ENCODE measurements around the gene DOK6. TPM values are rescaled to one million over a fixed set of nuclear protein-coding genes. Genes with fewer than 3 reads are reported as not detected.

Gene DOK6
- total RNA-seq, 1 experiment from 2014 or later, result 11.2 TPM

DNA sequence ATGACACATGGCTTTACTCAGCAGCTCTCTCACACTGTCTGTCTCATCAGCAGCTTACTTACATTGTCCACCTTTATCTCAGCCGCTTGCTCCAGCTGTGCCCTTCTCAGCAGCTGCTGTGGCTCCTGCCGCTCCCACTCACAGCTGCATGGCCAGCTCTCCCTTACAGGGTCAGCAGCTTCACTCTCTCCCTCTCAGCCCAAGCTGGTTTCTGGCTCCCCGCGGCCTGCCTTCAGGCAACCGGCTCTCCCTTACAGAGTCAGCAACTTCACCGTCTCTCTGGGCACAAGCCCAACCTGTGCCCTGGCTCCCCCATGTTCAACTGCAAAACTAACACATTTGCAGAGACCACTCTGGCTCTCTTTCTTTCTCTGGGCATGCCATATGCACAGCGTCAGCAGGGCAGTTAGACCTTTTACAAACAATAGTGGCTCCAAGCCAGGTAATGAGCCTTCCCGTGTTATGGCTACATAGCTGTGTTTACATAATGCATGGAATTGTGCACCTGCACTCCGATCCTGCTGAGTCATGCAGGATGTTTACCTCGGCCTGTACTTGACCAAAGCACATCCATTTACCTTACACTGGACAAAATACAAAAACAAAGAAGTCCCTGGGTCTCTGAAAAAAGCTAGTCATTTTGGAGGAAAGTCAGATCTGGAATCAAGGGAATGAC is 167.3 kb downstream of the DOK6 start:
- H3K27me3 ChIP-seq, result no peaks in the 10 kb centered on the region
- DNase-seq, result no peak
- H3K4me3 ChIP-seq, result no peak overlapping the region
- H3K9me3 ChIP-seq, result no peaks in the 10 kb centered on the region; the same call in 1 of the 2 replicates
- H3K36me3 ChIP-seq, result no peaks in the 10 kb centered on the region

DNA sequence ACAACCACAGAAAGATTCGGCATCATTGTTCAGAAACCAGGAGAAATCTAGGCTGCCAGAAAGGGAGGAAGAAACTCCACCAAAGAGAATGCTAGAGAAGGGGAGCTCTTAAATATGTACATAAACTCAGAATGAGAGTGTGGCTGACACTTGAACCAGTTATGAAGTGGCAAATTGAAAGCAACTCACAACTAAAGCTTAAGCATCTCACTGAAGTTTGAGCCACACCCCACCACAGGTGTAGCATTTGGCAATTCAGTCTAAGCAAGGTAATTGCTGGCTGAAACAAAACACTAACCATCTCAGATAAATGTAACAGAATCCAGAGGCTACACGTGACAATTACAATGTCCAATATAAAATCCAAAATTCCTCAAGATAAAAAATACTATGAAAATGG is 168.4 kb downstream of the DOK6 start:
- DNase-seq, result no peak
- Histone ChIP-seq H3K36me3 (no peaks in the 10 kb centered on the region), H3K27me3 (no peaks in the 10 kb centered on the region), H3K9me3 (no peaks in the 10 kb centered on the region; the same call in 1 of the 2 replicates), H3K4me3 (no peak overlapping the region)

DNA sequence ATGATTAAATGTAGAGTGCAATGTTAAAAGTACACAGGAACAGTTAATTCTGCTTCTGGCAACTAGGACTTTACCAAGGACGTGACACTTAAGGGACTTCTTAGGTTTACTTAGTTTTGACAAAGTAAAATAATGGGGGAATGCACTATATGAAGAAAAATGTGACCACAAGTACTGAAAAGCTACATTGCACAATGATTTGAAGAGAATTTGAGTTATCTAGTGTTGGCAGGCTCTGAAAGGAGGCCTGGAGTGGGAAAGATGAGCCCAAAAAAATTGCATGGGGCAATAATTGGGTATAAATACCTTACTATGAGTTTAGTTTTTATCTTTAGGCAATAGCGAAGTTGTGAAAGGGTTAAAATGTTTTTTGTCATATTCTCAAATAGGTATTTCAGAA is 173.7 kb downstream of the DOK6 start:
- no peak for DNase-seq
- no peaks in the 10 kb centered on the region for H3K36me3 ChIP-seq
- no peak overlapping the region for H3K4me3 ChIP-seq
- H3K27me3 ChIP-seq, result no peaks in the 10 kb centered on the region
- no peaks in the 10 kb centered on the region; the same call in 1 of the 2 replicates for H3K9me3 ChIP-seq

DNA sequence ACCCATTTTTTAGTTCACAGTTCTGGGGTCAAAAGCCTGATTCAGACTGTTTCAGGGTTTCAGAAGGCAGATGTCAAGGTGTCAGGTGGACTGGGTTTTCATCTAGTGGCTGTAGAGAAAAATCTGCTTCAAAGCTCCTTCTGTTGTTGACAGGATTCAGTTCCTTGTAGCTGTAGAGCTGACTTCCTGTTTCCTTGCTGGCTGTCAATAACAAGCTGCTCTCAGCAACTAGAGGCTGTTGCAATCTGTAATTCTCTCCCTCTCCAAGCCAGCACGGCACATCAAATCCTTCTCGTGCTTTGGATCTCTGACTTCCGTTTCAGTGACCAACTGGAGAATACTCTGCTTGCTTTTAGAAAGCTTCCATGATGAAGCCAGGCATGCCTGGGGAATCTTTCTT is 179.4 kb downstream of the DOK6 start:
- DNase-seq, result no peak
- Histone ChIP-seq H3K4me3 (no peak overlapping the region), H3K27me3 (no peaks in the 10 kb centered on the region), H3K9me3 (no peaks in the 10 kb centered on the region), H3K36me3 (no peaks in the 10 kb centered on the region)

DNA sequence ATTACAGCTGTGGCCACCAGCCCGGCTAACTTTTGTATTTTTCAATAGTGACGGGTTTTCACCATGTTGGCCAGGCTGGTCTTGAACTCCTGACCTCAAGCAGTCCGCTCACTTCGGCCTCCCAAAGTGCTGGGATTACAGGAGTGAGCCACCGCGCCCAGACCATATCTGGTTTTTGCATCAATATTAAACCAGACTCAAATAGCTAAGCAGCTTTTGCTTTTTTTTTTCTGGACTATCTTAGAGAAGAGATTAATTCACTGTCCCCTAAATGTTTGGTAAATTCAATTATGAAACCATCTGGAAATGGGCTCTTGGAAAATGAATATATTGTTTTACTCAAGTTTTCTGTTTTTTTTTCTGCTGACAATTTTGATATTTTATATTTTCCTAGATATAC is 183.7 kb downstream of the DOK6 start:
- H3K36me3 ChIP-seq, result no peaks in the 10 kb centered on the region
- DNase-seq, result no peak
- H3K27me3 ChIP-seq, result no peaks in the 10 kb centered on the region
- no peak overlapping the region for H3K4me3 ChIP-seq
- no peaks in the 10 kb centered on the region for H3K9me3 ChIP-seq

DNA sequence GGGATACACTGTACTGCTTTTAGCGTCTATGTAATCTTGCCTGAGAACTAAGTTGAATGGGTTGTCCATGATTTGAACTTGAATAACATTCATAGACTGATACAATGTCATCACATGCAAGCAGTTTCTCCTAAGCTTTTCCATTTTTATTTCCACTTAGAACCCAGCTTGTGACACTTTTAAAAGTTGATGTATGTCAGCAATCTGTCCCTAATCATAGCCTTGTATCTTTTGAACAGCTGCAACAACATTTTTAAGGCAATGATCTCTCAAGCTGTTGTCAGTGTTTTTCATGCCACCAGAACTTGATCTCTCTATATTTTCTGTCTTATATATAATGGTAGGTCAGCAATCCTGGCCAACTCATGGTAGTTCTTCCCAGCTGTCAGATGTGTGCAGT is 185.0 kb downstream of the DOK6 start:
- DNase-seq, result no peak
- H3K9me3 ChIP-seq, result no peaks in the 10 kb centered on the region
- H3K4me3 ChIP-seq, result no peak overlapping the region
- no peaks in the 10 kb centered on the region for H3K27me3 ChIP-seq
- no peaks in the 10 kb centered on the region for H3K36me3 ChIP-seq

DNA sequence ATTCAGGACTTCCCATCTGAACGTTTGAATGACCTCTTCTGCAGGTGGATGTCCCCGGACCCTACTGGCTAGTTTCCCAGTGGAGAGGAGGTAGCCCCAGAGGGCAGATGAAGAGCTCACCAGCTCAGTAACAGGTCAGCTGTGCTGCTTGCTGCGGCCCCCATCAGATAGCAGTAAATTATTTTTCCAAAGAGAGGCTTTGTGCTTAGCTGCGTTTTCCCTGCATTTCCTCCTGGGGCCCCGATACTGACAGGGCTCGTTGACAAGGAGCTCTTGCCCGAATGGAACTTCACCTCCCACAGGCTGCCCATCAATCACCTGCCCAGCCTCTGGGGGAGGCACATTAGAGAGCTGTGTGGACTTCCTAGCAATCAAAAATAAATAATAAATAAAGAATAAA is 185.8 kb downstream of the DOK6 start:
- no peak overlapping the region for H3K4me3 ChIP-seq
- no peaks in the 10 kb centered on the region for H3K9me3 ChIP-seq
- DNase-seq, result no peak
- H3K27me3 ChIP-seq, result no peaks in the 10 kb centered on the region
- H3K36me3 ChIP-seq, result no peaks in the 10 kb centered on the region

DNA sequence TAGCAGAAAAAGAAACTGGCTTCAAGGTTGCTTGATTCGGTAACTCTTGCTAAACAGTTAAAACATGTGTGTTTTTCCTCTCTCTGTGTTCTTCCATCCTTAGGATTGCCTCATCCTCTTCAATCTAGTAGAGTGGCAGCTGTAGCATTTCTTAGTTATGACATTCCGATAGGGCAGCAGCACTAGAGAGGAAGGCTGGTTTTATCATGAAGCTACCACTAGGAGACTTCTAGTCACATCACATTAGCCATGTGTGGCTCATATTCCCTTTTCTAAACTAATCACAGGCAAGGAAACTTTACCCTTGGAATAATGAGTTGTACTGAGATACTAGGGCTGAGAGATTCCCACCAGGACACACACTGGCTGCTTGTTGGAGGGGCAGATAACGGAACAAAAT is 187.6 kb downstream of the DOK6 start:
- no peak for DNase-seq
- no peak overlapping the region for H3K4me3 ChIP-seq
- no peaks in the 10 kb centered on the region for H3K27me3 ChIP-seq
- no peaks in the 10 kb centered on the region for H3K36me3 ChIP-seq
- no peaks in the 10 kb centered on the region for H3K9me3 ChIP-seq

DNA sequence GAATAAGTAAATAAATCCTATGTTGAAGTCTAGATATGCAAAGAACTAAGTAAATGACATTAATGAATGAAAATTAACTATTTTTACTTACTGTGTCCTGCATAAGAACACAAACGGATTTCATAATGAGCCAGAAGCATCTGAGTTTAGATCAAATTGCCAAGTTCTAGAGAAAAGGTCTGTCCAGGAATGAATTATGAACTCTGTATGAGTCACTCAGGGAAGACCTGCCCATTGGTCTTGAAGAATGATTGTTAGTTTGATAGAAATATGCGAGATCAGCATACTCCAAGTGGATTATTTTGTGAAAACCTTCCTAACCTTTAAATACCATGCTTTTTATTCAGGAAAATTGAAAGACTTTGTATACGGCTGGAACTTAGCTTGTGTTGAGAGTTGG is 189.5 kb downstream of the DOK6 start:
- H3K36me3 ChIP-seq, result no peaks in the 10 kb centered on the region
- no peak overlapping the region for H3K4me3 ChIP-seq
- no peaks in the 10 kb centered on the region for H3K27me3 ChIP-seq
- no peak for DNase-seq
- H3K9me3 ChIP-seq, result peaks cover 3% of the 10 kb centered on the region; the same call in 1 of the 2 replicates

DNA sequence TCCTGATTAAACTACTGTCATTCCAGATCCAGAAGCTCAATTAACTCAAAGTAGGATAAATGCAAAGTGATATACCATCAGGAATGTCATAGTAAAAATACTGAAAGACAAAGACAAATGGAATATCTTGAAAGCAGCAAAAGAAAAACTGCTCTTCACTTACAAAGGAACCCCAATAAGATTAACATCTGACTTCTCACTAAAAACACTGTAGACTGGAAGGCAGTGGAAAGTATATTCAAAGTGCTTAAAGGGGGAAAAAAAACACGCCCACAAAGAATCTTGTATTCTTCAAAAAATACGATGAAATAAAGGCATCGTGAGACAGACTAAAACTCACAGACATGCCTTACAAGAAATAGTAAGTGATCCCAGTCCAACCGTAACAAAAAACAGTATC is 195.7 kb downstream of the DOK6 start:
- no peak for DNase-seq
- peaks cover 11% of the 10 kb centered on the region for H3K9me3 ChIP-seq

DNA sequence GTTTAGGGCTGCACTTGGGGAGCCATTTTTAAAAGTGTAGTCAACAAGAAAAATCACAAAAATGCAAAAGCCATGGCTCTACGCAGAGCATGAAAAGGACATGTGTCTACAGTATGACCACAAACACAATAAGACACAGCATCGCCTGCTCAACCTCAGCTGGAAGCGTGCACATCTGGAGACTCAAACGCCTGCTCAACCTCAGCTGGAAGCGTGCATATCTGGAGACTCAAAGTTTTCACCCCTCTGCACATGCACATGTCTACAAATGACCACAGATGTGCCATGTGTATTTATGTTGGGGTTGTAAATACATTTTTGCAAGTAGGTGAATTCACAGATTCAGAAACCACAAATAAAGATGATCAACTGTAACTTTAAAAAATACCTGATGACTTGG is 196.9 kb downstream of the DOK6 start:
- no peak overlapping the region for H3K4me3 ChIP-seq
- no peak for DNase-seq
- H3K27me3 ChIP-seq, result no peaks in the 10 kb centered on the region
- H3K36me3 ChIP-seq, result peaks cover 2% of the 10 kb centered on the region; the same call in 1 of the 2 replicates
- peaks cover 11% of the 10 kb centered on the region for H3K9me3 ChIP-seq

More for the DNA sequence above, 195.7 kb downstream of the DOK6 start:
- H3K27me3 ChIP-seq, result no peaks in the 10 kb centered on the region
- H3K36me3 ChIP-seq, result peaks cover 2% of the 10 kb centered on the region; the same call in 1 of the 2 replicates
- H3K4me3 ChIP-seq, result no peak overlapping the region

DNA sequence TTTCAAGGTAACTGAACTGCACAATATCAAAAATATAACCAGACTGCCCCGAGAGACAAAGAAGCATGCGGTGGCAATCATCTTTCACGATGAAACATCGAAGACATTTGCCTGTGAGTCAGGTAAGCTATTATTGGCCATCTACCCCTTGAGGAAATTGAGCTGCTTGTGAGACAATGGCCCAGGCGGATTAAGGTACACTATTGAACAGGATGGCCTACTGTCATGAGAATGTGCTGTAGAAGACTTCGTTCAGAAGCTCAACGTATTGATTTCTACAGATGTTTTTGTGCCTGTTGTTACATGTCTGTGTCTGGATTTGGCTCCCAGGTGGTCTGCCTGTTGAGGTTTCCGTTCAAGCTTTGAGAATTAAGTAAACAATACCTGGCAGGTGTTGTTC is 198.7 kb downstream of the DOK6 start:
- no peaks in the 10 kb centered on the region for H3K27me3 ChIP-seq
- H3K9me3 ChIP-seq, result peaks cover 11% of the 10 kb centered on the region
- H3K36me3 ChIP-seq, result peaks cover 2% of the 10 kb centered on the region; the same call in 1 of the 2 replicates
- no peak for DNase-seq
- H3K4me3 ChIP-seq, result no peak overlapping the region

DNA sequence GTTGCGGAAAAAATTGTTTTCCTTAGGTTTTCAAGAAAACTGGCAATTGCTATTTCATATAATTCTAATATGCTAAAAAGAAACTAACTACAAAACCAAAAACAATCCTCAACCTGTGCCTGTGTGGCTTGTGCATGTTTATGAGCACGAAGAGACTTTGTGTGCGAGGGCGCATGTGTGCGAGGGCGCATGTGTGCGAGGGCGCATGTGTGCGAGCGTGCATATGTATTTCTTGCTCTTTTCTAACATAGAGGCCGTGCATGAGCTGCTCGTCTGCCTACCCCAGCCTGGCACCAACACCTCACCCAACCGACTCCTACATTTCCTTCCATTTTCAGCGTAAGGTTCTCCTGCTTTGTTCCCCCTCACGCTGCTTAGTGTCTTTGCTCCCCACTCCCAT is 211.6 kb downstream of the DOK6 start:
- Histone ChIP-seq H3K4me3 (no peak overlapping the region), H3K9me3 (no peaks in the 10 kb centered on the region), H3K27me3 (no peaks in the 10 kb centered on the region), H3K36me3 (no peaks in the 10 kb centered on the region)
- DNase-seq, result no peak

DNA sequence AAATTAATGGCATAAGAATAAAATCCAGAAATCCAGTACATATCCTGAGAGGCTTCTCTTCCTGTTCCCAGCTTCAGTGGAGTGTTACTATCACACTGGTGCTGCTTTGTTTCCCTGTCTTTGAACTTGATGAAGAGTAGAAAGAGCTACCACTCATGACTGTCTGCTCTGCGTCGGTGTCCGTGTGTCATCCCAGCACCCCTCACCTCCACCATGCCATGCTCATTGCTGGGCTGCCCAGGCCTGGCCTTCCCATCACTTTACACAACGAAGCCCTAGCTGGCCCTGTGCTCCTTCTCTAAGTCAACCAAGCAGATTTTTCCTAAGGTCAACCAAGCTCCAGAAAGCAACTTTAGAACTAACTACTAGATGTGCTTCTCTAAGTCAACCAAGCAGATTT is 215.4 kb downstream of the DOK6 start:
- no peaks in the 10 kb centered on the region for H3K36me3 ChIP-seq
- no peaks in the 10 kb centered on the region for H3K9me3 ChIP-seq
- no peak for DNase-seq
- H3K27me3 ChIP-seq, result no peaks in the 10 kb centered on the region
- no peak overlapping the region for H3K4me3 ChIP-seq

DNA sequence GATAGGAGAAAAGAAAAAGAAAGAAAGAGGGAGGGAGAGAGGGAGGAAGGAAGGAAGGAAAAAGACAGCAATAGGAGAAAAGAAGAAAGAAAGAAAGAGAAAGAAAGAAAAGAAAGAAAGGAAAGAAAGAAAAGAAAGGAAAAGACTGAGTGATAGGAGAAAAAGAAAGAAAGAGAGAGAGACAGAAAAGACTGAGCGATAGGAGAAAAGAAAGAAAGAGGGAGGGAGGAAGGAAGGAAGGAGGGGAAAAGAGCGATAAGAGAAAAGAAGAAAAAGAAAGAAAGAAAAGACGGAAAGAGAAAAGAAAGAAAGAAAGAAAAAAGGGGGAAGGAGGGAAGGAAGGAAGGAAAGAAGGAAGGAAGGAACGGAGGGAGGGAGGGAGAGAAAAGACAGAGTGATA is 216.7 kb downstream of the DOK6 start:
- Histone ChIP-seq H3K9me3 (no peaks in the 10 kb centered on the region), H3K27me3 (no peaks in the 10 kb centered on the region), H3K36me3 (no peaks in the 10 kb centered on the region), H3K4me3 (no peak overlapping the region)
- no peak for DNase-seq

DNA sequence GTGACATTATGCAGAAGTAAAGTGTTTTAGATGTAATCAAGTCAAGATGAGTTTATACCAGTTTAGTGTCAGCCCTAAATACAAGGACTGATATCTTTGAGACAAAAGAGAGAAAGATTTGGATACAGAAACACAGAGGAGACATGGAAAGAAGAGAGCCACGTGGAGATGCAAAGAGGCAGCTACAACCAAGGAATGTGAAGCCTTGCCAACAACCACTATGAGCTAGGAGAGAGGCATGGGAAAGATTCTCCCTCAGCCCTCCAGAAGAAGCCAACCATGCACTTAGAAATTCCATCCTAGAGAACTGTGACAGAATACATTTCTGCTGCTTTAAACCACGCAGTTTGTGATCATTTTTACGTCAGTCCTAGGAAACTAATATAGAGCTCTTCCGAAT is 217.2 kb downstream of the DOK6 start:
- Histone ChIP-seq H3K27me3 (no peaks in the 10 kb centered on the region), H3K36me3 (no peaks in the 10 kb centered on the region), H3K9me3 (no peaks in the 10 kb centered on the region), H3K4me3 (no peak overlapping the region)
- no peak for DNase-seq

DNA sequence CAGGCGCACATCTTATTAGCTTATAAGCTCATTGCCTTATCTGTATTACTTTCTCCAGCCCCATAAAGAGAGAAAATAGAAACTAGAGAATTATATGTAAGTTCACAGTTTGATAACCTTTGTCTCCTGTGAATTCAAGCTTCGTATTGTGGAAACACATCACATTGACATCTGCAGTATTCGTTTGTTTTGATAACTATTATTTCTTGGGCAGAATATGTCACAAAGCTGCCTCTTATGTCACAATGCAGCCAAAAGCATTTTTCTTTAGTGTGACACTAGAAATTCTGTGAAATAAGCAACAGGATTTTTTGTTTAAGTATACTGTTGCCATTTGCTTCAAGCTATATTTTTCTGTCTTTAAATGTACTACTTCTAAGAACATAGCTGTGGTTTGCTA is 221.5 kb downstream of the DOK6 start:
- Histone ChIP-seq H3K9me3 (no peaks in the 10 kb centered on the region), H3K36me3 (no peaks in the 10 kb centered on the region), H3K27me3 (no peaks in the 10 kb centered on the region), H3K4me3 (no peak overlapping the region)
- DNase-seq, result no peak

DNA sequence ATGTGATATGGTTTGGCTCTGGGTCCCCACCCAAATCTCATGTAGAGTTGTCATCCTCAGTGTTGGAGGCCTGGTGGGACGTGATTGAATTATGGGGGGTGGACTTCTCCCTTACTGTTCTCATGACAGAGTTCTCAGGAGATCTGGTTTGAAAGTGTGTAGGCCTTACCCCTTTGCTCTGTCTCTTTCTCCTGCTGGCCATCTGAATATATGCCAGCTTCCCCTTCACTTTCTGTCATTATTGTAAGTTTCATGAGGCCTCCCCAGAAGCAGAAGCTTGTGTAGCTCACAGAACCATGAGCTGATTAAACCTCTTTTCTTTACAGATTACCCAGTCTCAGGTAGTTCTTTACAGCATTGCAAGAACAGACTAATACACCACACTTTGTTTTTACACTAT is 222.3 kb downstream of the DOK6 start:
- Histone ChIP-seq H3K36me3 (no peaks in the 10 kb centered on the region), H3K9me3 (no peaks in the 10 kb centered on the region)
- DNase-seq, result no peak

DNA sequence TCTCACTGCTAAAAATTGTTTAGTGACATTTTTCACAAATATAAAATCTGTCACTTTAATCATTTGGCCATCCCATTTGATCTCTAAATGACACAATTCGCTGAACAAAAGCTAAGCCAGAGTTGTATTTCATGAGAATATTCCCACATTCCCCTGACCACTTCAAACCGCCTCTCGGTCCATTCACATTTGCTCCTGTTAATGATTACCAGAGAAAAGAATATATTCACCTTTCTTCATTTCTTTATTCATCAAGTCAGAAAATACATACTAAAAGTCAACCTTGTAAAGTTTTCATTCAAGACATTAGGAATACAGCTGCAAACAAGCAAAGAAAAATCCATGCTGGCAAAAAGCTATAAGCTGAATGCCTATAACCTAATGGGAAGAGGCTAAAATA is 225.5 kb downstream of the DOK6 start:
- DNase-seq, result no peak
- H3K36me3 ChIP-seq, result no peaks in the 10 kb centered on the region
- no peak overlapping the region for H3K4me3 ChIP-seq
- no peaks in the 10 kb centered on the region for H3K9me3 ChIP-seq
- H3K27me3 ChIP-seq, result no peaks in the 10 kb centered on the region

More for the DNA sequence above, 222.3 kb downstream of the DOK6 start:
- no peaks in the 10 kb centered on the region for H3K27me3 ChIP-seq
- H3K4me3 ChIP-seq, result no peak overlapping the region
